H9 (cell line): ENCODE results near the gene IL10RA. TPM values are rescaled to one million over a fixed set of nuclear protein-coding genes. Genes with fewer than 3 reads are reported as not detected.

ENCODE experiments used
- DNase-seq: peaks from one replicate; pipeline ENCODE4 v3.0.0-alpha.2; 2017
- H2AFZ ChIP-seq: one replicate; pipeline ENCODE4 v1.6.1; 2013; ENCODE audit warnings: mild to moderate bottlenecking, low read length, control low read depth, moderate library complexity
- H2AK5ac ChIP-seq: 2 replicates; pipeline ENCODE4 v1.6.1; 2013; ENCODE audit warnings: low read length, control low read depth, mixed read lengths; ENCODE audit not compliant: insufficient read length
- H2BK120ac ChIP-seq: one replicate; pipeline ENCODE4 v1.6.1; 2013; ENCODE audit warnings: low read depth, mild to moderate bottlenecking, low read length, control low read depth, inconsistent platforms; ENCODE audit not compliant: poor library complexity, severe bottlenecking
- H2BK12ac ChIP-seq: 2 replicates; pipeline ENCODE4 v1.6.1; 2013; ENCODE audit warnings: low read length, control low read depth, mixed read lengths, low read depth; ENCODE audit not compliant: insufficient read length
- H2BK15ac ChIP-seq: 2 replicates; pipeline ENCODE4 v1.6.1; 2013; ENCODE audit warnings: low read depth, low read length, control low read depth
- H2BK20ac ChIP-seq: one replicate; pipeline ENCODE4 v1.6.1; 2013; ENCODE audit warnings: low read depth, mild to moderate bottlenecking, low read length, control low read depth, inconsistent platforms; ENCODE audit not compliant: poor library complexity, severe bottlenecking
- H2BK5ac ChIP-seq: 2 replicates; pipeline ENCODE4 v1.6.1; 2013; ENCODE audit warnings: low read length, control low read depth, mixed read lengths; ENCODE audit not compliant: insufficient read length
- H3K14ac ChIP-seq: 2 replicates; pipeline ENCODE4 v1.6.1; 2013; ENCODE audit warnings: low read length, control low read depth; ENCODE audit not compliant: insufficient read depth
- H3K18ac ChIP-seq: 2 replicates; pipeline ENCODE4 v1.6.1; 2013; ENCODE audit warnings: low read depth, mild to moderate bottlenecking, mixed read lengths, low read length, control low read depth; ENCODE audit not compliant: insufficient read length
- H3K23ac ChIP-seq: 2 replicates; pipeline ENCODE4 v1.6.1; 2013; ENCODE audit warnings: low read length, control low read depth, mixed read lengths, low read depth; ENCODE audit not compliant: insufficient read length
- H3K23me2 ChIP-seq: 2 replicates; pipeline ENCODE4 v1.6.1; 2013; ENCODE audit warnings: low read depth, mild to moderate bottlenecking, mixed read lengths, low read length, control low read depth; ENCODE audit not compliant: insufficient read length, poor library complexity, severe bottlenecking
- H3K27ac ChIP-seq: 2 replicates; pipeline ENCODE4 v1.5.1; 2013; ENCODE audit warnings: low read length, control low read depth, mixed read lengths, low read depth; ENCODE audit not compliant: insufficient read length
- H3K27me3 ChIP-seq: 2 replicates; pipeline ENCODE4 v1.6.1; 2013; ENCODE audit warnings: low read length, control low read depth, inconsistent platforms; ENCODE audit not compliant: insufficient read depth
- H3K4ac ChIP-seq: 2 replicates; pipeline ENCODE4 v1.6.1; 2013; ENCODE audit warnings: low read depth, mild to moderate bottlenecking, control low read depth, inconsistent platforms, low read length, moderate library complexity
- H3K4me1 ChIP-seq: 2 replicates; pipeline ENCODE4 v1.6.1; 2013; ENCODE audit warnings: low read length, control low read depth, inconsistent platforms; ENCODE audit not compliant: insufficient read depth
- H3K4me2 ChIP-seq: 2 replicates; pipeline ENCODE4 v1.6.1; 2013; ENCODE audit warnings: low read length, control low read depth, mixed read lengths; ENCODE audit not compliant: insufficient read length, insufficient read depth
- H3K56ac ChIP-seq: 2 replicates; pipeline ENCODE4 v1.6.1; 2013; ENCODE audit warnings: low read depth, mild to moderate bottlenecking, mixed read lengths, low read length, control low read depth; ENCODE audit not compliant: insufficient read length
- H3K79me1 ChIP-seq: 2 replicates; pipeline ENCODE4 v1.6.1; 2013; ENCODE audit warnings: low read depth, mild to moderate bottlenecking, moderate library complexity, low read length, control low read depth, inconsistent platforms; ENCODE audit not compliant: insufficient read depth, poor library complexity, severe bottlenecking
- H3K79me2 ChIP-seq: 2 replicates; pipeline ENCODE4 v1.6.1; 2013; ENCODE audit warnings: low read length, control low read depth, inconsistent platforms; ENCODE audit not compliant: insufficient read depth
- H3K9ac ChIP-seq: 2 replicates; pipeline ENCODE4 v1.6.1; 2013; ENCODE audit warnings: low read length, control low read depth, mixed read lengths; ENCODE audit not compliant: insufficient read length; ENCODE audit errors: extremely low read depth
- H3K9me3 ChIP-seq: one replicate; pipeline ENCODE4 v1.6.1; 2013; ENCODE audit warnings: low read depth, low read length, inconsistent platforms; ENCODE audit not compliant: control insufficient read depth
- H3T11ph ChIP-seq: one replicate; pipeline ENCODE4 v1.6.1; 2013; ENCODE audit warnings: mild to moderate bottlenecking, low read length, control low read depth, inconsistent platforms
- H4K20me1 ChIP-seq: one replicate; pipeline ENCODE4 v1.6.1; 2013; ENCODE audit not compliant: control insufficient read depth, insufficient read length, insufficient read depth
- H4K5ac ChIP-seq: 2 replicates; pipeline ENCODE4 v1.6.1; 2013; ENCODE audit warnings: low read depth, mild to moderate bottlenecking, mixed read lengths, low read length, control low read depth; ENCODE audit not compliant: insufficient read length
- H4K8ac ChIP-seq: replicated peaks from 2 replicates; pipeline ENCODE4 v1.6.1; 2013; ENCODE audit warnings: low read length, control low read depth, mixed read lengths, low read depth; ENCODE audit not compliant: insufficient read length
- H4K91ac ChIP-seq: 2 replicates; pipeline ENCODE4 v1.6.1; 2013; ENCODE audit warnings: low read depth, mild to moderate bottlenecking, moderate library complexity, mixed read lengths, low read length, control low read depth; ENCODE audit not compliant: insufficient read length
- H3K27ac Mint-ChIP-seq, 3 experiments: 2 replicates in 2 of 3; 3 replicates in 1 of 3; pipeline ENCODE4 v1.8.0; 2020 to 2021; ENCODE audit warnings: mixed read lengths in 3 of 3, mild to moderate bottlenecking in 1 of 3, moderate library complexity in 1 of 3
- H3K27me3 Mint-ChIP-seq: 2 replicates; pipeline ENCODE4 v1.8.0; 2021; ENCODE audit warnings: low read depth, mild to moderate bottlenecking, moderate library complexity, mixed read lengths
- H3K36me3 Mint-ChIP-seq, 3 experiments: 2 replicates in 2 of 3; 3 replicates in 1 of 3; pipeline ENCODE4 v1.8.0; 2020 to 2021; ENCODE audit warnings: low read depth in 3 of 3, mixed read lengths in 3 of 3; ENCODE audit not compliant: insufficient read depth in 1 of 3
- H3K4me1 Mint-ChIP-seq, 2 experiments: 2 replicates each; pipeline ENCODE4 v1.8.0; 2020; ENCODE audit warnings: mixed read lengths in 2 of 2
- H3K4me3 Mint-ChIP-seq, 2 experiments: 2 replicates in 1 of 2; 3 replicates in 1 of 2; pipeline ENCODE4 v1.8.0; 2020 to 2021; ENCODE audit warnings: mild to moderate bottlenecking in 2 of 2, mixed read lengths in 2 of 2, moderate library complexity in 1 of 2
- H3K9me3 Mint-ChIP-seq, 2 experiments: 2 replicates in 1 of 2; 3 replicates in 1 of 2; pipeline ENCODE4 v1.8.0; 2020; ENCODE audit warnings: mild to moderate bottlenecking in 2 of 2, mixed read lengths in 2 of 2, moderate library complexity in 1 of 2
- CTCF ChIP-seq: fragments of 200-600 bp; sonication (generic); conservative IDR thresholded peaks from 3 replicates; pipeline ENCODE4 v1.8.0; 2021; ENCODE audit warnings: antibody characterized with exemption, mild to moderate bottlenecking
- WGBS: extraction: QIAGEN DNeasy Blood & Tissue Kit; methylation state at CpG from one replicate; pipeline ENCODE4 v1.1.7; 2013; ENCODE audit warnings: missing lambda C conversion rate, low lambda C conversion rate, mixed read lengths; ENCODE audit not compliant: insufficient read length; ENCODE audit errors: extremely low coverage; 5-methylcytosine and 5-hydroxymethylcytosine counted together
- total RNA-seq: library from RNA; stranded (reverse); gene quantifications from 2 replicates; pipeline ENCODE4 v1.2.1, GENCODE V29; 2021

Gene IL10RA
- total RNA-seq, 1 experiment from 2014 or later: not detected

GRCh38 chr11:117997406-117997805, 11.2 kb downstream of the IL10RA start:
- Histone ChIP-seq H3K14ac (no peak overlapping the region), H3K56ac (no peak overlapping the region), H4K5ac (no peak overlapping the region), H2BK120ac (no peak overlapping the region), H3T11ph (no peak overlapping the region), H3K79me1 (no peaks in the 10 kb centered on the region), H3K27me3 (no peaks in the 10 kb centered on the region), H3K4me2 (no peak overlapping the region), H3K4ac (no peak overlapping the region), H2BK15ac (no peak overlapping the region), H4K20me1 (no peaks in the 10 kb centered on the region), H2BK20ac (no peak overlapping the region), H3K4me1 (peaks cover 3% of the 10 kb centered on the region; the same call in 1 of the 2 replicates), H3K23ac (no peak overlapping the region), H4K91ac (no peak overlapping the region), H3K9me3 (no peaks in the 10 kb centered on the region), H3K18ac (no peak overlapping the region), H4K8ac (no peak overlapping the region), H3K23me2 (no peaks in the 10 kb centered on the region), H2BK5ac (no peak overlapping the region), H3K27ac (no peak overlapping the region), H2AK5ac (no peak overlapping the region), H2BK12ac (no peak overlapping the region), H2AFZ (no peak overlapping the region), H3K79me2 (no peaks in the 10 kb centered on the region), H3K9ac (no peak overlapping the region)
- H3K27ac Mint-ChIP-seq: no peak overlapping the region
- H3K4me3 Mint-ChIP-seq: no peak overlapping the region
- no peak for TF ChIP-seq CTCF
- peaks cover 5 to 13% of the 10 kb centered on the region in 2 experiments for H3K4me1 Mint-ChIP-seq
- H3K27me3 Mint-ChIP-seq: peaks cover 7% of the 10 kb centered on the region
- H3K36me3 Mint-ChIP-seq: no peaks in the 10 kb centered on the region
- WGBS: no CpG with 5 or more reads among the region's 2 CpGs
- no peaks in the 10 kb centered on the region for H3K9me3 Mint-ChIP-seq
- DNase-seq: no peak
